Measurements from ENCODE around the gene MTHFD1L.

DNA sequence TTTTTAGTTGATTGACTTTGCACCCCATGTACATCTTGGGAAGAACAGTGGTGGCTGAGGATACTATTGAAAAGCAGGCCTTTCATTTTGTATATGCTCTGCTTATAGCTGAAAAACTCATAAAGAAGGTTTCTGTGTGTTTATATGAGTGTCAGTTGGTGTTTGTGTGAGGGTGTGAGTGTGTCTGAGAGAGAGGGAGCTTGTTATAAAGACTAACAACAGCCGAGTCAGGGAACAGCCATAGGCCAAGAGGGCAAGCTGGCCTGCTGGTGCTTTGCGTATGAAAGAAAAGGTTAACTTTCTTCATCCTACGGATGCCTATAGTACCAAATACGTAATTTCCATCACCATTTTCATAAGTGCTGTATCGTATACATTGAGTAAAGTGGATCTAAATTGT lies 88.3 kb downstream of the MTHFD1L start:
- no peak for TF ChIP-seq EZH2 (IDR thresholded peaks at IDR 0.05; ENCODE audit: borderline replicate concordance, low read depth, low read length, severe bottlenecking)
- TF ChIP-seq, protein P1, sequence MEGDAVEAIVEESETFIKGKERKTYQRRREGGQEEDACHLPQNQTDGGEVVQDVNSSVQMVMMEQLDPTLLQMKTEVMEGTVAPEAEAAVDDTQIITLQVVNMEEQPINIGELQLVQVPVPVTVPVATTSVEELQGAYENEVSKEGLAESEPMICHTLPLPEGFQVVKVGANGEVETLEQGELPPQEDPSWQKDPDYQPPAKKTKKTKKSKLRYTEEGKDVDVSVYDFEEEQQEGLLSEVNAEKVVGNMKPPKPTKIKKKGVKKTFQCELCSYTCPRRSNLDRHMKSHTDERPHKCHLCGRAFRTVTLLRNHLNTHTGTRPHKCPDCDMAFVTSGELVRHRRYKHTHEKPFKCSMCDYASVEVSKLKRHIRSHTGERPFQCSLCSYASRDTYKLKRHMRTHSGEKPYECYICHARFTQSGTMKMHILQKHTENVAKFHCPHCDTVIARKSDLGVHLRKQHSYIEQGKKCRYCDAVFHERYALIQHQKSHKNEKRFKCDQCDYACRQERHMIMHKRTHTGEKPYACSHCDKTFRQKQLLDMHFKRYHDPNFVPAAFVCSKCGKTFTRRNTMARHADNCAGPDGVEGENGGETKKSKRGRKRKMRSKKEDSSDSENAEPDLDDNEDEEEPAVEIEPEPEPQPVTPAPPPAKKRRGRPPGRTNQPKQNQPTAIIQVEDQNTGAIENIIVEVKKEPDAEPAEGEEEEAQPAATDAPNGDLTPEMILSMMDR (IDR thresholded peaks at IDR 0.05; ENCODE audit: borderline replicate concordance, extremely low read depth, low read length, poor library complexity, severe bottlenecking) = no peak

Data from DND-41 (cell line).